Cerebellar cortex (tissue), 1 donor: Measurements from ENCODE around the gene EXOSC10.

Experiments used
- DNase-seq: peaks from one replicate; pipeline ENCODE4 v3.0.0-alpha.2; 2015; ENCODE audit warnings: low spot score

EXOSC10 gene

GRCh38 chr1:11099310-11100148 is at the start of gene EXOSC10:
Gene EXOSC10, minus strand, starts transcription at chr1:11099869. Its CDS starts 38 bp downstream, at chr1:11099831.
- peak; percentile 90 for DNase-seq

DNA sequence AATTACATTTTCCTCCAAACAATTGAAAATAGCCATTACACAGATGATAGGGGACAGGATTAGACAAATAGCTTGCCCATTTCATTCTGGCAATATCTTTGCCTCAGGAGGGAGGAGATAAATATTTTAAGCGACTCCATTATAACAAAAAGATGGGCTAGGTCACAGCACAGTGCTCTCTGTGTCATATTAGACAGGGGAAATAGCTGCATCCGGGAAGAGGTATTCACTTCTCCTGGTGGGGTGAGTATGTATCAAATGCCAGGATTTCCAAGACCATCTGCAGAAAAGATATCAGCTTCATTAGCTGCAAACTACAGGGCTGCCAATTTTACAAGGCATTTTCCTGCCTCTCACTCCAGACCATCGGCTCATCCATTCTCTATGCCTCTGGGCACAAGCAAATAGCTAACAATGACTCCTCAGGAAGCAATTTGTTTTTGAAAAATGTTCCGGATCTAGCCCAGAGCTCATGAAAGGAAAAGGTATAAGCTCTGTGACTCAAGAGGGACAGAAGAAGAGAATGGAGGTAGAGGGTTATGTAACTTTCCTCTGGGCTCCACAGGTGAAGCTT is 47.6 kb upstream of the EXOSC10 start:
- peak; percentile 89 for DNase-seq

DNA sequence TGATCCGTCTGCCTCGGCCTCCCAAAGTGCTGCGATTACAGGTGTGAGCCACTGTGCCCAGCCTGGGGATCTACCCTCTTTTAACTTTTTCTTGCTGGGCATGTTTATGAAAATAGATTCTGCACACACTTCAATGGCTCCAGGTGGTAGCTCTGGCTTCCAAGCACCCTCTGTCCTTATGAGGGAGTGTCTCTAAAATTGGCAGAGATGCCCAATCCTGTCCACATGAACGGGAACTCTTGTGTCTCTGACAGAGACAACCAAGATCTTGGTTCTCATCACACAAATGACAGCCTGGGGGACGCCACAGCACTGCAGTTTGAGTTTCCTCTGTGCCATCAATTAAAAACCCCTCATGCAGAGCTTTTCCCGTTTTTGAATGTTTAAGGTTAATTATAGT is 46.1 kb upstream of the EXOSC10 start:
- peak; percentile 78 for DNase-seq

DNA sequence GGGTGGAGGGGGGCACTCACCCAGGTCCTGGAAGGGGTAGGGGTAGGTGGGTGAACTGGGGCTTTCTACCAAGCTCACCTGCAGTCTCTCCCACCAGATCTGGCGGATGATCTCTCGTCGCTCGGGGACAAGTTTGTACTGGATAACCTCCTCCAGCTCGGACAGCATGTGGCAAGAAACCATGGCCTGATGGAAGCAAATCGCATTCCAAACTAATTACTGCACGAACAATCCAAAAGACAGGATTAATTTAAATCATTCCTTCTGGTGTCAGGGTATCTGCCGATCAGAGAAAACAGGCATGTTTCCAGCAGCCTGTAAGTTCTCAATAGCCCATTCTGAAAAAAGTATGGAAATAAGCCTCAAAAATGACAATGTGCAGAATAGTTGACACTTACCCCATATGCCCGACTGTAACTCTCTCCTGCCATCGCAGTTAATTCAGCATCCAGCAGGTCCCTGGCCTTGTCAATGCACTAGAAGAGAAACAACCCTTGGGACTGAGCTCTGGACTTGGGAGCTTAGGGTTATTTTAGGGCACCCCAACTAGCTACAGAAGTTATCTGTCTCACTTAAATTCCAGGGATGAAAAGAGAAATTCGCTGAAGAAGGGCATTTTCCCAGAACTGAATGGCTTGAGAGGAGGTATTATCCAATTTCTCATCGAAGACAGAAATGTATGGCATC is 45.0 kb upstream of the EXOSC10 start:
- peak; percentile 20 for DNase-seq

DNA sequence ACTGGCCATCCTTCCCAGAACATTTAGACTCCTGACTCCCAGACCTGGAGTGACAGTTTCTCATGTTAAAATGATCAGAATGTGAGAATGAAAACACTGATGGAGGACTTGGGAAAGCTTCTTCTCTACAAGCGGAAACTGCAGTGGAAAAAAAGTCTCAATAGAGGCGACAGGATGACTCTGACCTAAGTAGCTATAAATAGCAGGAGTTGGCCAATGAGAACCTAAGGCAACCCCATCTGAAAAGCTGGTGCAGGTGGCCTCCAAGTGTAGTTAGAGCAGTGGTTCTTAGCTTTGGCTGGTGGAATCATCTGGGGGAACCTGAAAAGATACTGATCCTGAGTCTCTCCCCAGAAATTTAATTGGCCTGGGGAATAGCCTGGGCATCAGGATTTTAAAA is 44.2 kb upstream of the EXOSC10 start:
- DNase-seq = peak; percentile 72

DNA sequence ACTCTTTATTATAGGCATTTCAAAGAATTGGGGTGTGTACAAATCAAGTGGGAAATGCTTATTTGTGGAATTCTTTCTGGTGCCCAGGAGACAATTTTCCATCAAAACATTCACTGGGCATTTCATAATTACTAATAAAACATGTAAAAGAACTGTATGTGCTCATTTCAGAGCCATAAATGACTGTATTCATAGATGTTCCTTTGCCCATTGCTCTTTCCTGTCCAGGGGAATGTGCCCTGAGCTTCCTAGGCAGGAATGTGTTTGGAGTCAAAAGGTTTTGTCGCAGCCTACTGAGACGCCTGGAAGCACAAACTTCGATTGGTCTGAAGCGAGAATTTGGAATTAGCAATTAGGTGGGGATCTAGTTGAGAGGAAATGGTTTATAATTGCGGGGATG is 43.7 kb upstream of the EXOSC10 start:
- DNase-seq = no peak

DNA sequence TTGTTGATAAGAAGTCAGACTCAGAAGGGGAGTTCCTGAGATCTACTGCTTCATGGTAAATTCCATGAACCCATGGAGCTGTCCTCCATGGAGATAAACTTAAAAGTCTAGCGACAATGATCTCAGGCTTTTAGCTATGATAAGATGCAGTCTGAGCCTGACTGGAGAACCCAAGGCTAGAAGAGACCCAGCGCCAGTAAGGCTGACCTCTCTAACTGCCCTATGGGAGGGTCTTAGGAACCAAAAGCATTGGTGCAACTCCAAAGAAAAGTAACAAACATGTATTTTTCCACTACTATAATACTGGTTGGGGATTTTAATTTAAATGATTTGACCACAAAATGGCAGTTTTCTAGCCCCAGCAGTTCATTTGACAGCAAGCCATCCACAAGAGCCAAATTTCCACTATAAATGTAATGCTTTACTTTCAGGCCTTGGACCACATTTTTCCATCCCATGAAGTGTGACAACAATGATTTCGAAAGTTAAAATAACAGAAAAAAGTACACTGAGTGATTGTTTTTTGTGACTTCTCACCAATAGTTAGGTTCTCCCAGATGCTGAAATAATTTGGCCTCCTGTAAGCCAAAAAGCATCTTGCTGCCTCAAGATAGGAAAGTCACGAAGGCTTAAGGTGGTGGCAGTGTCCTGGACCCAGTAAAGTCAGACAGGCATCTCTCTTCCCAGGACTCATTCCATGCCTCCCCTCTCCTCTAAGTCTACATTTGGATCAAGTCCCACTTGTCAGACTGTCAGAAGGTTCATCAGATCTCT is 43.1 kb upstream of the EXOSC10 start:
- no peak for DNase-seq

DNA sequence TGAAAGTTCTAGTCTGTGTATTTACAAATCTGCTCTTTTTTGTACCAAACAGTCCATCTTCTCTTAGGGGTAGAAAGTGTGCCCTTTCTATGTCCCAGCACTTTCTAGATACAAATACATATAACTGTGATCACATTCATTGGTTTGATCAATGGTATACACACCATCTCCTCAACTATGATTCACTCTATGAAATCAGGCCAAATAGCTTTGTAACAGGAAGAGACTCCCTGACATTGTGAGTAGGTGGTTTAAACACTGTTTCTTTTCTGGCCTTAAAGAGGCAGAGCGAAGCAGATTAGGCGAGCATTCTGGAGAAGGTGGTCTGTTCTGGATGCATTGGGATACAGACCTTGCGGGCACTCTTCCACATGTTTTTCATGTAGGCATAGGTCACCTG is 39.3 kb upstream of the EXOSC10 start:
- DNase-seq = no peak

DNA sequence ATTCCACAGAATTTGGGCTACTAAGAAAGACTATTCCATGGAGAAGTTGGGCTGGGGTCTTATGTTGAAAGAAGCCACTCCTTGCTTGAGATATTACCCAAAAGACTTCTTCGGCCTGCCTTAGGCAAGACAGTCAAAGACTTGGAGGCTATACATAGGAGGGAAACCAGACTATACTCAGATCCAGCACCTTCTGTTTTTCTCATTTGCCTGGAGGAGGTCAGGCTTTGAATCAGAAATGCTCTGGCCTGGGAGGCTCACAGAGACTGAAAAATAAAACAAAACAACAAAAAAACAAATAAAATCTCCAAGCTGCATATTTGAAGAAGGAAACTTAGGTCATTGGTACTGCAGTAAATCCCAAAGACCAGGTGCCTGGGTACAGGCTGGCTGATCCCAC is 38.4 kb upstream of the EXOSC10 start:
- no peak for DNase-seq

- DNase-seq = no peak
Observed at GRCh38 chr1:11134898-11135266, 35.2 kb upstream of the EXOSC10 start.

GRCh38 chr1:11134251-11134897 is 34.7 kb upstream of the EXOSC10 start:
- DNase-seq = peak; percentile 27

- DNase-seq = peak; percentile 39
Observed at GRCh38 chr1:11132563-11133293, 33.1 kb upstream of the EXOSC10 start.

DNA sequence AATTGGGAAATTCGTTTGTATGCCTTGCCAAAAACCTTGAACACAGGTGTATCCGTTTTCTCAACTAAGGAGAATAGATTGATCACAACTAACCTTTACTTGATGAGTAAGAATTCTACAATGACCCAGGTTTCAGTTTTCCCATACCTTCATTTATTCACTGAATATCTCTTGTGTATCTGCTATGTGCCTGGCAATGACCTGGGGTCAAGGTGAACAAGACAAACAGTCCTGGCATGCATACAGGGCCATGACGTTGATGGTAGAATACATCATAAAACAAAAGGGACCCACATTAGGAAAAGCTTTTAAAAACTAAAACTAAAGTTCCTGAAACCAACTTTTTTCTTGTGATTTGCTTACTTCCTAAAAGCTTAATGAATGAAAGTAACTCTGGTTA is 32.1 kb upstream of the EXOSC10 start:
- DNase-seq = no peak

DNA sequence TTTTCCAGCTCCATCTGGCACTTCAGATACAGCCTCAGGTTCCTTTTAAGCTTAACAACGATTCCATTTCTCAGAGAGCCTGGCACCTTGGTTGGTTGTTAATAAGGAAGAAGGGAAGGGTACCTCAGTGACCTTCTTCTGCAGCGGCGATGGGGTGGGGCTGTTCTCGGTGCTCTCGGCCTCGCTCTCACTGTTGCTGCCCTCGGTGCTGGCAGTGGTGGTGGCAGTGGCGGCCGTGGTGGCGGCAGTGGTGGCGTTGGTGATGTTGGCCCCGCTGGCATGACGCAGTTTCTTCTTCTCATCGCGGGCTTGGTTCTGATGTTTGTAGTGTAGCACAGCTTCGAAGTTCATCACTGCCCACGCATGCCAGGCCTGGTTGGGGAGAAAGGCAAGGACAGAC is 30.7 kb upstream of the EXOSC10 start:
- DNase-seq = no peak

DNA sequence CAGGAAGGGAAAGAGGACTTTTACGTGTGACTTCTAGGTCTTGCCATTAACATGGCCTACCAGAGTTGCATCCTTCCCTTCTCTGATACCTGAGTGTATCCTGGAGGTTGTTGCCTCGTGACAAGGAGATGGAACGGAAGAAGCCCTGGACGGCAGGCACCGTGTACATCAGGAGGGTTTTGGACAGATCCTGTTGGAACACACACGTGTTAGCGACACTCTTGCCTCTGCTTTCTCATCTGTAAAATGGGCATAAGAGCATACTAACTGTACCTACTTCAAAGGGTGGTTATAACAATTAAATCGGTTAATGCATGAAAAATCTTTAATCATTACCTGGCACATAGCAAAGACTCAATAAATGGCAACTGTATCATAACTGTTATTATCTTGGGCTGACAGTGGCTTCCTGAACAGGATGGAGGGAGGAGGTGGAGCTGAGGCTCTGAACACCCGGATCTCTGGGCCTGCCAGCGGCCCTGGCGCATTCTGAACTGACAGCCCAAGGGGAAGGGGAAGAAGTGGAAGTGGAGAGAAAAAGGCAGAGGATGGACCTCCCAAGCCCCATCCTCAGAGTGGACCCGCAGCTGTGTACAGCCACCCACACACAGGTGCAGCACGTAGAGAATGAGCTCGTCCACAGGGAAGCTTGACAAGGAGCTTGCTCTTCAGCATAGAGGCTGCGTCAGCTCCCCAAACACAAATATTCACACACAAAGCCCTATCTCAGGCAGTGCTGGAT is 30.2 kb upstream of the EXOSC10 start:
- no peak for DNase-seq

DNA sequence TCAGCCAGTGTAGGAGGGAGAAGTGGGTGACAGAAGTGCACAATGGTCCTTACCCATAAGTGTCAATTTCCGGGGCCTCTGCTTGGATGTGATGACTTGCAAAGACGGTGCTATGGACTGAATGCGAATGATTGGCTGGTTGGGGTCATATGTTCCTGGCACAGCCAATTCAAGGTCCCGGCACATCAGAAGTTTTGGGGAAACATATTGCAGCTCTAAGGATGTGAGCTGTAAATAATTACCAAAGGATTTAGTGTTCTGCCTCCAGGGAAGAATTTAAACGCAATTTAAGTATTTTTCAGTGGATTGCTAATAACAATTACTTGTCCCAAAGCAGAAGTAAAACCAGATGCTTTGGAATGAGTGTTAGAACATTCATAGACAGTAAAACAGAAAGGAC is 26.9 kb upstream of the EXOSC10 start:
- no peak for DNase-seq

DNA sequence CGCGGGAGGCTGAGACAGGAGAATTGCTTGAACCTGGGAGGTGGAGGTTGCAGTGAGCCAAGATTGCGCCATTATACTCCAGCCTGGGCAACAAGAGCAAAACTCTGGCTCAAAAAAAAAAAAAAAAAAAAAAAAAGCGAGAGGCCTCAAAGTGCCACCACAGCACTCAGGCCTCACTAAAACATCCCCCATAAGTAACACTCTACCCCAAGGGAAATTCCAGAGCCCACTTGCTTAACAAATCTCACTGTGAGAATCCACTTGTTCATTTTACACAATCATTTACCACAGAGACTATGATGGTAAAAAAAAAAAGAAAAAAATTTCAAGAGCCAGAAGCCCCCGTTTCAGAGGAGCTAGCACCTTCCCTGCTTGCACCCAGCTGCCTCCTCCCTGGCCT is 26.3 kb upstream of the EXOSC10 start:
- no peak for DNase-seq

DNA sequence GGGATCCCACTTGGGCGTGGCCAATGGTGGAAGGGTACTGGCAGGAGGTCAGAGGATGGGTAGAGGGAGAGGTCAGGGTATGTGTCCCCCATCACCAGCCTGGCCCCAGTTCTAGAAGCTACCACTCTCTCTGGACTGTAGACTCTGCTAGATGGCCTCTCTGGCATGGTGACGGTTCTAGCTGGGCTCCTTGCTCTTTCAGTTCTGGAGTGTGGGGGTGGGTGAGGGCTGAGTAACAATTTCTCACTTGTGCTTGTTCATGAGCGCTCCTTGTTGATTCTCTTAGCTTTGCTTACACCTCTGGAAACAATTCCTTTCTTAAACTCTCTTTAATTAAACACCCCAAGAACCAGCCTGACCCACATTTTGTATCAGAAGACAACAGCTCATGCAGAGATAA is 25.3 kb upstream of the EXOSC10 start:
- DNase-seq = no peak

GRCh38 chr1:11116318-11116717 is 16.6 kb upstream of the EXOSC10 start:
- DNase-seq = no peak

GRCh38 chr1:11114966-11115365 is 15.3 kb upstream of the EXOSC10 start:
- DNase-seq = no peak
